ENCODE data around the gene HLA-DOB.
A peak's percentile ranks its signal among the peaks of the same experiment; 100 is the strongest.

Gene HLA-DOB

DNA sequence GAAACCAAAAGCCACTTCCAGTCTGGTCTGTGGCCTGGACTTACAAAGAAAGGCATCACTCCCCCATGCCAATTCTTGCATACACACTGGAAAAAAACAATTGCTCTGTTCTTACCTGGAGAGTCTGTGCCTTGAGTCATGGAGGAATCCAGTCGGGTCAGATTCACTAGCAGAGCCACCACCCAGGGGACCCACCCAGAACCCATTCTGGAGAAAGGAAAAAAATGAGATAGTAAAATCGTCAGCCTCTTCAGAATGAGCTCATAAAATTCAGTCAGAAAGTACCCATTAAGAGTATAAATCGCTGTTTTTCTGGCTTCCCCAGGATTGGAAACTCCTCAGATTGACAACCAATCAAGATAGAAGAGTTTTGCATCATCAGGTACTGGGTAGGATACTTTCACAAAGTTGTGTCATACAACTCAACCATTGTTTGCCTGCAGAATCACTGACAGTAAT is at the start of gene HLA-DOB:
Gene HLA-DOB, minus strand, starts transcription at position 257 of the 459 bp plus-strand sequence. Its CDS starts 51 bp downstream, at position 206.
- in situ Hi-C loops (cut with MboI; ENCODE audit: low pct_unique_long_range_greater_than_20kb, low sequenced_read_pairs) = no loop called here
- DNase-seq = no peak

GRCh38 chr6:32865724-32866443 is 49.1 kb upstream of the HLA-DOB start:
- in situ Hi-C loops (cut with MboI; ENCODE audit: low pct_unique_long_range_greater_than_20kb, low sequenced_read_pairs) = no loop called here

GRCh38 chr6:32862725-32863124 is 45.9 kb upstream of the HLA-DOB start:
- no peak for DNase-seq
- in situ Hi-C loops (cut with MboI; ENCODE audit: low pct_unique_long_range_greater_than_20kb, low sequenced_read_pairs) = no loop called here

More at GRCh38 chr6:32865724-32866443, 49.1 kb upstream of the HLA-DOB start:
- DNase-seq = no peak

DNA sequence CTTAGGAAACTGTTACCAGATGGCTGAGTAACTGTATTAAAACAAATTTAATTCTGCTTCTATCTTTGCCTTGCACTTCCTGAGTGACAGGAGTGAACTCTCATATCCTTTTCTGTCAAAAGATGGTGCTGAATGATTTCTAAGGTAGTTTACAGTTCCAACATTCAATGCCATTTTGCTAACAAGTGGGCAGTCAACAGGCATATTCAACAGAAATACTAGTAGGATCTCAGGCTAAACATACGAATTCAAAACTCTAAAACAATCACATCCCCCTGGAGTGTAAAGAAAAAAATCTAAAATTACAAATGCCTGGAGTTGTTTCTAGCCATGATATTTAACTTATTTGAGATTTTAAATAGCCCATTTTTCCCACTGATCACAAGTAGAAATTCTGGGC is 43.9 kb upstream of the HLA-DOB start:
- no peak for DNase-seq
- in situ Hi-C loops (cut with MboI; ENCODE audit: low pct_unique_long_range_greater_than_20kb, low sequenced_read_pairs) = no loop called here

- DNase-seq = no peak
- in situ Hi-C loops (cut with MboI; ENCODE audit: low pct_unique_long_range_greater_than_20kb, low sequenced_read_pairs) = no loop called here
Observed at GRCh38 chr6:32858194-32858593, 41.4 kb upstream of the HLA-DOB start.

DNA sequence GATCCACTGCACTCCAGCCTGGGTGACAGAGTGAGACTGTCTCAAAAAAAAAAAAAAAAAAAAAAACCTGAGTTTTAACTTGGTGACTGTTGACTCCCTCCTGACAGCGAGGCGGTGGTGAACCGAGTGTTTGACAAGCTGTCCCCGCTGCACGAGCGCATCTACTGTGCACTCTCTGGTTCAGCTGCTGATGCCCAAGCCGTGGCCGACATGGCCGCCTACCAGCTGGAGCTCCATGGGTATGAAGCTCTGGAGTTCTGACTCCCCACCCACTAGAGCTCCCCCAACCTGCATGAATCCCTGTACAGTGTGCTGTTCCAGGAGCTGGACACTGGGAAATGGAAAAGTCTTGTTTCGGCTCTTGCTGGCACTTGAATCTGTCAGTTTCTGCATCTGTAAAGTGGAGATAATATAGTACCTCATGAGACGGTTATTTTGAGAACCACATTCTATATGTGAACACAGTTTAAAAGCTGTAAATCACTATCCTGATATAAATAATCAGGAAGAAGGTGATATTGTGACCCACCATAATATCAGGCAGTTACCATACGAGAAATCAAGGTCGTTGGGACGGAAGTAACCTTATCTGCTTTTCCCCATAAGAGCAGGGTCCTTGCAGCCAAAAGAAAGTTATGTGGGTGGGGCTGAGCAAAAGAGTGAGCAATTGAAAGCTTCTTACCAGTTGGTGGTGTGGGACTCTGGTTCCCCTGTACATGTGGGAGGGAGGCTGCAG is 40.5 kb upstream of the HLA-DOB start:
- DNase-seq = no peak
- in situ Hi-C loops (cut with MboI; ENCODE audit: low pct_unique_long_range_greater_than_20kb, low sequenced_read_pairs) = no loop called here

- in situ Hi-C loops (cut with MboI; ENCODE audit: low pct_unique_long_range_greater_than_20kb, low sequenced_read_pairs) = no loop called here
- DNase-seq = no peak
Observed at GRCh38 chr6:32855467-32856174, 38.8 kb upstream of the HLA-DOB start.

- in situ Hi-C loops (cut with MboI; ENCODE audit: low pct_unique_long_range_greater_than_20kb, low sequenced_read_pairs) = no loop called here
Observed at GRCh38 chr6:32854376-32855178, 37.8 kb upstream of the HLA-DOB start.

GRCh38 chr6:32853541-32854375 is 37.0 kb upstream of the HLA-DOB start, which contains the start of the genes PSMB9 and TAP1:
TSS of gene PSMB9 (plus strand) at chr6:32854192. CDS start at chr6:32854230, 38 bp downstream.
TSS of gene TAP1 (minus strand) at chr6:32853704. CDS start at chr6:32853636, 68 bp downstream.
- in situ Hi-C loops (cut with MboI; ENCODE audit: low pct_unique_long_range_greater_than_20kb, low sequenced_read_pairs) = no loop called here
- peak; percentile 97 for DNase-seq

More at GRCh38 chr6:32854376-32855178, 37.8 kb upstream of the HLA-DOB start:
- DNase-seq = no peak

- in situ Hi-C loops (cut with MboI; ENCODE audit: low pct_unique_long_range_greater_than_20kb, low sequenced_read_pairs) = no loop called here
- no peak for DNase-seq
Observed at GRCh38 chr6:32852844-32853540, 36.2 kb upstream of the HLA-DOB start.

DNA sequence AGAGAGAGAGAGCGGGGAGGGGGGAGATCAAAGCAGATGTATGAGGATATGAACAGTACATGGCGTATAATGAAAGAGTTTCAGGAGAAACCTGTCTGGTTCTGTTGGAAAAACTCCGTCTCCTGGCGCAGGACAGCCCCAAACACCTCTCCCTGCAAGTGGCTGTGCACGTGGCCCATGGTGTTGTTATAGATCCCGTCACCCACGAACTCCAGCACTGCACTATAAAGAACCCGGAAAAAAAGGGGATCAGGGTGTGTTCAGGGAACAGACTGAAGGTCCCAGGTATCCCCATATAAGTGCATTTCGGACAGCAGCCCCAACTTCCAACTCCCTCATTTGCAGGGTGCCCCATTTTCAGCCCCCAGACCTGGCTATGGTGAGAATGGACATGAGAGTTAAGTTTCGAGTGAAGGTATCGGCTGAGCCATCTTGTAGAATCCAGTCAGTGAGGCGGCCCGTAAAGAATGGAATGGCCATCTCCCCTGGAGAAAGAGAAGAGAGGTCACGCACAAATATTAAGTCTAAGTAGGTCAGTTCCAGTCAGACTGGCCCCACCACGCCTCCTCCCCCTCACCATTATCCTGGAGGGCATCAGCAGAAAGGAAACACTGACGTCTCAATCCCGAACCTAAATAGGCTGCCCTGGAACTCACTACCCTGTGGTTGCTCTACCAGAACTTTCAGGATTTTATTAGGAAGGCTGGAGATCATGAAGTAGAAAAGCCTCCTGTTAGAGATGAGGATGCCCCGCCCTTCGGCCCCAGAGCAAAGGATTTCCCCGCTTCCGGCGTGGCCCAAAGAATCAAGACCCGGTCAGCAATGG is 35.4 kb upstream of the HLA-DOB start:
- DNase-seq = no peak
- in situ Hi-C loops (cut with MboI; ENCODE audit: low pct_unique_long_range_greater_than_20kb, low sequenced_read_pairs) = no loop called here

DNA sequence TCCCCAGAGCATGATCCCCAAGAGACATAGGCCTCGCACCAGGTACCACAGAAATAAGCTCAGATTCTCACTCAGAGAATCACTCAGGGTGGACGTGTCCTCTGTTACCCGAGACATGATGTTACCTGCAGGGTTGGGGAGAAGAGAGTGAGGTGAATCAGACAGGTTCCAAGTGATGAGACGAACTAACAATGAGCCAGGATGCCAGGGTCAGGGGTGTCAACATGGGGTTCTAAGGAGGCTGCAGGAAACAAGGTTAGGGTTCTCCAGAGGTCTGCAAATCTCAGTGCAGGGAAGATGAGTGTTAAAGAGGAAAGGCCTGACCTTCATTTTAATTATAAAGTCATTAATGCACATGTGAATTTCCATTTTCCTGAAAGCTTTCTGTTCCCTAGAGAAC is 34.2 kb upstream of the HLA-DOB start:
- DNase-seq = no peak
- in situ Hi-C loops (cut with MboI; ENCODE audit: low pct_unique_long_range_greater_than_20kb, low sequenced_read_pairs) = no loop called here

DNA sequence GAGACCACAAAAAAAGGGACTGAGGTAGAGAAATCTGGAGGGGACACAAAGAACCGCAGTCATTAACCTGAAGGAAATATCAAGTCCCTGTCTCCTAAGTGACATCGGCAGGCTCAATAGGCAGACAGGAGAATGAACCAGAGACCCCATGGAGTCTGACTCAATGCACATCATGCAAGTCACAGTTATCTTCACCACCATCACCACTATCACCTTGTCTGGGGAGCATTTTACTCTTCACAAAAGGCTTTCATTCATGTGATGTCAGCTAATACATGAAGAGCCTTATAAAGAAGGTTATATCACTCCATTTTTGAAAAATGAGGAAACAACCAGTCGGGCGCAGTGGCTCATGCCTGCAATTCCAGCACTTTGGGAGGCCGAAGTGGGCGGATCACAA is 32.3 kb upstream of the HLA-DOB start:
- in situ Hi-C loops (cut with MboI; ENCODE audit: low pct_unique_long_range_greater_than_20kb, low sequenced_read_pairs) = no loop called here
- DNase-seq = no peak

- in situ Hi-C loops (cut with MboI; ENCODE audit: low pct_unique_long_range_greater_than_20kb, low sequenced_read_pairs) = no loop called here
- no peak for DNase-seq
Observed at GRCh38 chr6:32847795-32848194, 31.0 kb upstream of the HLA-DOB start.

GRCh38 chr6:32847004-32847403 is 30.2 kb upstream of the HLA-DOB start:
- in situ Hi-C loops (cut with MboI; ENCODE audit: low pct_unique_long_range_greater_than_20kb, low sequenced_read_pairs) = no loop called here
- DNase-seq = no peak

GRCh38 chr6:32845384-32845884 is 28.6 kb upstream of the HLA-DOB start:
- in situ Hi-C loops (cut with MboI; ENCODE audit: low pct_unique_long_range_greater_than_20kb, low sequenced_read_pairs) = no loop called here
- DNase-seq = peak; percentile 47
